Nephron (organoid): ENCODE results near the gene TNS3.

Source experiments
- H3K27ac Mint-ChIP-seq, 3 experiments: 2 replicates each; pipeline ENCODE4 v1.8.0; 2020; ENCODE audit warnings: mixed read lengths in 3 of 3, mild to moderate bottlenecking in 2 of 3, moderate library complexity in 1 of 3
- H3K27me3 Mint-ChIP-seq: 2 replicates; pipeline ENCODE4 v1.8.0; 2021; ENCODE audit warnings: low read depth, mild to moderate bottlenecking, moderate library complexity, mixed read lengths
- H3K36me3 Mint-ChIP-seq: 2 replicates; pipeline ENCODE4 v1.8.0; 2020; ENCODE audit warnings: low read depth, mixed read lengths
- H3K4me1 Mint-ChIP-seq: 2 replicates; pipeline ENCODE4 v1.8.0; 2020; ENCODE audit warnings: mixed read lengths
- H3K4me3 Mint-ChIP-seq, 3 experiments: 2 replicates each; pipeline ENCODE4 v1.8.0; 2020; ENCODE audit warnings: mild to moderate bottlenecking in 3 of 3, mixed read lengths in 3 of 3, moderate library complexity in 2 of 3
- H3K9me3 Mint-ChIP-seq: 2 replicates; pipeline ENCODE4 v1.8.0; 2020; ENCODE audit warnings: mixed read lengths
- TF ChIP-seq, protein P1 (sequence below), 3 experiments: fragments of 200-600 bp; sonication (generic); IDR thresholded peaks; one replicate each; pipeline ENCODE4 v1.5.0; 2021; ENCODE audit warnings: antibody characterized with exemption in 3 of 3; ENCODE audit not compliant: unreplicated experiment in 3 of 3

TNS3 gene

DNA sequence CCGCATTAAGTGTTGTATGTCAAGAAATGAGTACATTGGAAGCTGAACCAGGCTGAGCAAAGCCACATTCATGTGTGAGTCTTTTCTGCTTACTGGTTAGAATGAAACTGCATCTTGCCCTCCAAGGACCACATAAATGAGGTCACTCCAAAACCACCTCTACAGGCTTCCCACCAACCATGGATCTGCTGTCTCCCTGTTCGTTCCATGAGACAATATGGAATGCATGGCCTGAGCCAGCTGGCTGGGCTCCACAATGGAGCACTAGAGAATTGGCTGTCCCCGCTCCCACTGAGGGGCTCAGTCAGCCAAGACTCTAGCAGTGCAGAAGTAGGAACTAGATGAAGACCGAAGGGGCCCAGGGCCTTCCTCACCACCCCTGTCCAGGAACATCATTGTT lies 120.8 kb downstream of the TNS3 start:
- peak overlapping the region in 1 of 3 experiments; percentile 12 for H3K4me3 Mint-ChIP-seq
- peak overlapping the region; percentile 20 to 90 (median 89) for H3K27ac Mint-ChIP-seq
- H3K4me1 Mint-ChIP-seq, result peaks cover 57% of the 10 kb centered on the region
- H3K27me3 Mint-ChIP-seq, result peaks cover 4% of the 10 kb centered on the region
- H3K9me3 Mint-ChIP-seq, result no peaks in the 10 kb centered on the region
- TF ChIP-seq, protein P1, sequence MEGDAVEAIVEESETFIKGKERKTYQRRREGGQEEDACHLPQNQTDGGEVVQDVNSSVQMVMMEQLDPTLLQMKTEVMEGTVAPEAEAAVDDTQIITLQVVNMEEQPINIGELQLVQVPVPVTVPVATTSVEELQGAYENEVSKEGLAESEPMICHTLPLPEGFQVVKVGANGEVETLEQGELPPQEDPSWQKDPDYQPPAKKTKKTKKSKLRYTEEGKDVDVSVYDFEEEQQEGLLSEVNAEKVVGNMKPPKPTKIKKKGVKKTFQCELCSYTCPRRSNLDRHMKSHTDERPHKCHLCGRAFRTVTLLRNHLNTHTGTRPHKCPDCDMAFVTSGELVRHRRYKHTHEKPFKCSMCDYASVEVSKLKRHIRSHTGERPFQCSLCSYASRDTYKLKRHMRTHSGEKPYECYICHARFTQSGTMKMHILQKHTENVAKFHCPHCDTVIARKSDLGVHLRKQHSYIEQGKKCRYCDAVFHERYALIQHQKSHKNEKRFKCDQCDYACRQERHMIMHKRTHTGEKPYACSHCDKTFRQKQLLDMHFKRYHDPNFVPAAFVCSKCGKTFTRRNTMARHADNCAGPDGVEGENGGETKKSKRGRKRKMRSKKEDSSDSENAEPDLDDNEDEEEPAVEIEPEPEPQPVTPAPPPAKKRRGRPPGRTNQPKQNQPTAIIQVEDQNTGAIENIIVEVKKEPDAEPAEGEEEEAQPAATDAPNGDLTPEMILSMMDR (IDR thresholded peaks at IDR 0.05; ENCODE audit: unreplicated experiment in 3 of 3), result no peak
- H3K36me3 Mint-ChIP-seq, result peaks cover 13% of the 10 kb centered on the region

GRCh38 chr7:47460251-47460989 lies 121.5 kb downstream of the TNS3 start:
- H3K9me3 Mint-ChIP-seq, result no peaks in the 10 kb centered on the region
- no peak overlapping the region for H3K4me3 Mint-ChIP-seq
- peaks cover 64% of the 10 kb centered on the region for H3K4me1 Mint-ChIP-seq
- peak overlapping the region; percentile 20 to 90 (median 89) for H3K27ac Mint-ChIP-seq
- TF ChIP-seq, protein P1 (IDR thresholded peaks at IDR 0.05; ENCODE audit: unreplicated experiment in 3 of 3), result no peak
- H3K36me3 Mint-ChIP-seq, result peaks cover 13% of the 10 kb centered on the region
- peaks cover 6% of the 10 kb centered on the region for H3K27me3 Mint-ChIP-seq

GRCh38 chr7:47458486-47458885 lies 123.4 kb downstream of the TNS3 start:
- Mint-ChIP-seq H3K4me1 (peaks cover 83% of the 10 kb centered on the region), H3K27ac (peak overlapping the region in 1 of 3 experiments; percentile 37), H3K4me3 (no peak overlapping the region), H3K36me3 (no peaks in the 10 kb centered on the region), H3K27me3 (peaks cover 10% of the 10 kb centered on the region), H3K9me3 (no peaks in the 10 kb centered on the region)
- TF ChIP-seq, protein P1 (IDR thresholded peaks at IDR 0.05; ENCODE audit: unreplicated experiment in 3 of 3), result no peak

- H3K4me3 Mint-ChIP-seq, result no peak overlapping the region
- peak overlapping the region in 1 of 3 experiments; percentile 48 for H3K27ac Mint-ChIP-seq
- no peaks in the 10 kb centered on the region for H3K9me3 Mint-ChIP-seq
- peaks cover 88% of the 10 kb centered on the region for H3K4me1 Mint-ChIP-seq
- H3K27me3 Mint-ChIP-seq, result peaks cover 10% of the 10 kb centered on the region
- TF ChIP-seq, protein P1 (IDR thresholded peaks at IDR 0.05; ENCODE audit: unreplicated experiment in 3 of 3), result no peak
- H3K36me3 Mint-ChIP-seq, result no peaks in the 10 kb centered on the region
These were observed 123.9 kb downstream of the TNS3 start for GRCh38 chr7:47458057-47458456.

DNA sequence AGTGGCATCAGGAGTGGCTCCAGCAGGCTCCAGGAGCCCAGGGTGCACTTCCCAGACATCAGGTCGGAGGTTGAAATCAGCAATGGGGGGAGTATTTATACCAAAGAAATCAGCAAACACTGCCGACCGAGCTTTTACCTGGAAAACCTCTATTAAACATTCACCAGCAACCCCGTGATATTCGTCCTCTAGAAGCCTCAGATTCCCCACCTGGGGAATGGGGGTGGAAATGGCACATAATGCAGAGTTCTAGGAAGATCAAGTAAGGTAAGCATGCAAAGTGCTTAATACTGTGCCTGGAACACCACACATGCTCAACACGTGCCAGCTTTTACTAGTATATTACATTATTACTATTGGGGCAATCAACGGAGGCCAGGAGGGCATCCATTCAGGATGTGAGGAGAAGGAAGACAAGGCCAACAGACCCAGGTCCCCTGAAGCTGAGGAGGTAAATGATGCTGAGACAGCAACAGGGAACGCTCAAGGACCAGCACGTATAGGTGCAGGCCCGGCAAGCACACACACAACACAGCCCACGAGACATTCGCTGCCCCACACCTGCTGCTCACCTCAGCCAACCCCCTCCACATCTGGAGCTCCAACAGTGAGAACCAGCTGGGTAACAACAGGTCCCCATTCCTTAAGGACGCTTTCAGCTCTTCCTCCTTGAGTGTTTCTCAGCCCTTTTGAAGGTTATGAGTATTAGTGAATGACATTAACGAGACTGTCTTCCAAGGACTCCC lies 125.5 kb downstream of the TNS3 start:
- H3K4me1 Mint-ChIP-seq, result peaks cover 85% of the 10 kb centered on the region
- TF ChIP-seq, protein P1 (IDR thresholded peaks at IDR 0.05; ENCODE audit: unreplicated experiment in 3 of 3), result no peak
- H3K27ac Mint-ChIP-seq, result peak overlapping the region in 1 of 3 experiments; percentile 14
- H3K36me3 Mint-ChIP-seq, result no peaks in the 10 kb centered on the region
- no peak overlapping the region for H3K4me3 Mint-ChIP-seq
- peaks cover 10% of the 10 kb centered on the region for H3K27me3 Mint-ChIP-seq
- no peaks in the 10 kb centered on the region for H3K9me3 Mint-ChIP-seq
